Breast epithelium (tissue), 4 donors: ENCODE measurements around the gene ESPNL. TPM values are rescaled to one million over a fixed set of nuclear protein-coding genes. Genes with fewer than 3 reads are reported as not detected.

ENCODE experiments used
- DNase-seq, 2 donors: peaks; one replicate each; pipeline ENCODE4 v3.0.0-alpha.2; 2019; ENCODE audit warnings: low spot score in 2 of 2
- H3K27ac ChIP-seq, 2 donors: fragments of 200-600 bp; sonication (generic) in 1 of 2; one replicate each; pipeline ENCODE4 v1.5.1; 2016 to 2019; ENCODE audit warnings: mild to moderate bottlenecking in 1 of 2
- H3K27me3 ChIP-seq, 2 donors: fragments of 200-600 bp; sonication (generic) in 1 of 2; one replicate each; pipeline versions ENCODE4 v1.5.1 to v1.6.0; 2017 to 2019; ENCODE audit warnings: control low read depth in 1 of 2, mild to moderate bottlenecking in 1 of 2
- H3K36me3 ChIP-seq: fragments of 200-600 bp; one replicate; pipeline ENCODE4 v1.5.1; 2019
- H3K4me1 ChIP-seq, 2 donors: fragments of 200-600 bp; sonication (generic); one replicate each; pipeline ENCODE4 v1.5.1; 2016 to 2019; ENCODE audit warnings: control low read depth in 1 of 2
- H3K4me3 ChIP-seq, 3 donors: fragments of 200-600 bp; sonication (generic); 1 replicate in 2 of 3; 2 replicates in 1 of 3; pipeline ENCODE4 v1.5.1; 2016 to 2019; ENCODE audit warnings: mild to moderate bottlenecking in 3 of 3, moderate library complexity in 2 of 3
- H3K9me3 ChIP-seq, 2 donors: fragments of 200-600 bp; sonication (generic) in 1 of 2; one replicate each; pipeline ENCODE4 v1.5.1; 2016 to 2019; ENCODE audit warnings: control low read depth in 1 of 2
- CTCF ChIP-seq, 3 donors: fragments of 450-650 bp; IDR thresholded peaks; one replicate each; pipeline ENCODE4 v1.5.1; 2016 to 2017; ENCODE audit warnings: antibody characterized with exemption in 3 of 3, mild to moderate bottlenecking in 3 of 3, moderate library complexity in 3 of 3
- POLR2A ChIP-seq: fragments of 450-650 bp; IDR thresholded peaks from one replicate; pipeline ENCODE4 v1.6.1; 2016; ENCODE audit warnings: antibody characterized with exemption, mild to moderate bottlenecking, moderate library complexity
- POLR2AphosphoS5 ChIP-seq, 3 donors: sonication (generic); formaldehyde crosslinking; IDR thresholded peaks; one replicate each; pipeline ENCODE4 v1.6.1; 2017; ENCODE audit warnings: antibody characterized with exemption in 3 of 3
- intact Hi-C: fragments of 100-400 bp; cut with DNase I; formaldehyde crosslinking; loops from one replicate; pipeline ENCODE4 v1.15.1; 2023; ENCODE audit warnings: low total_unique reads
- total RNA-seq, 3 donors: library from RNA; depleted of rRNA; stranded (reverse); fragments of >200 nt; gene quantifications; one replicate each; pipeline ENCODE4 v1.1.0, GENCODE V29; 2016

The ESPNL gene
- total RNA-seq, 3 donors from 2014 or later = 0.15 to 1.3 (median 0.64) TPM

- no peaks in the 10 kb centered on the region for H3K36me3 ChIP-seq
- H3K4me1 ChIP-seq = no peaks in the 10 kb centered on the region
- H3K27me3 ChIP-seq = peaks cover 0 to 25% of the 10 kb centered on the region in 2 donors
- H3K4me3 ChIP-seq = no peak overlapping the region
- intact Hi-C loops = no loop called here
- no peak for DNase-seq
- no peaks in the 10 kb centered on the region for H3K9me3 ChIP-seq
- H3K27ac ChIP-seq = no peak overlapping the region
- TF ChIP-seq POLR2AphosphoS5 (IDR thresholded peaks at IDR 0.05) (no peak), POLR2A (no peak), CTCF (IDR thresholded peaks at IDR 0.05) (no peak)
Measured at GRCh38 chr2:238162251-238162845, 62.2 kb downstream of the ESPNL start.

DNA sequence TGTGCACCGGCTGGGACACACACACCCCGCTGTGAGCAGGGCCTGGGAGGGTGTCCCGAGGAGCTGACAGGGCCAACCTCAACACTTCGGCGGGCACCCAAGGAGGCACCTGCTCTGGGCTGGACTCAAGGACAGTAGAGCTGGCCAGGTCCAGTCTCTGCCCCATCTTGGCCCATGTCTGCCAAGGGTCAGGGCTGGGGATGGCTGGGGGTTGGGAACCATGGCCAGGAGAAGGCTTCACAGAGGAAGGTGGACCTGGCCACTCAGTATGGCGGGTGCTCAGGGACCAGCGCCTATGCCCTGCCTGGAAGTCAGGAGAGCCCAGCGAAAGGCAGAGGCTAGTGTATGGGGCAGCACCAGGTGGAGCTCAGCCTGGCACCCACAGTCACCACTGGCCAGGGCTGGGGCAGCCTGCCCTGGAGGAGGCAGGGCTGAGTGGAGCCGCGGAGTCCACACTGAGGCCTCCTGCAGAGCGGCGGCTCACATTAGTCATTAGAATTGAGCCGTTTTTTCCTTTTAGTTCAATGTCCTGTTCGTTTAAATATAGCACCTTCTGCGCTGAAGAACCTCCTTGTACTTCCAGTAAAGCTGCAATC, 62.8 kb downstream of the ESPNL start:
- Histone ChIP-seq H3K9me3 (no peaks in the 10 kb centered on the region), H3K36me3 (no peaks in the 10 kb centered on the region), H3K27me3 (peaks cover 0 to 25% of the 10 kb centered on the region in 2 donors), H3K4me3 (no peak overlapping the region), H3K27ac (no peak overlapping the region), H3K4me1 (no peaks in the 10 kb centered on the region)
- intact Hi-C loops = no loop called here
- no peak for TF ChIP-seq CTCF (IDR thresholded peaks at IDR 0.05)
- TF ChIP-seq POLR2A = no peak
- no peak for TF ChIP-seq POLR2AphosphoS5 (IDR thresholded peaks at IDR 0.05)
- DNase-seq = no peak

GRCh38 chr2:238163481-238164198, 63.5 kb downstream of the ESPNL start:
- Histone ChIP-seq H3K9me3 (no peaks in the 10 kb centered on the region), H3K4me3 (peak overlapping the region in 1 of 3 donors; percentile 55), H3K27me3 (peaks cover 0 to 25% of the 10 kb centered on the region in 2 donors), H3K4me1 (no peaks in the 10 kb centered on the region), H3K27ac (no peak overlapping the region), H3K36me3 (no peaks in the 10 kb centered on the region)
- no peak for TF ChIP-seq POLR2AphosphoS5 (IDR thresholded peaks at IDR 0.05)
- TF ChIP-seq CTCF (IDR thresholded peaks at IDR 0.05) = no peak
- TF ChIP-seq POLR2A = no peak
- DNase-seq = peak in 1 of 2 donors; percentile 3
- intact Hi-C loops = no loop called here

DNA sequence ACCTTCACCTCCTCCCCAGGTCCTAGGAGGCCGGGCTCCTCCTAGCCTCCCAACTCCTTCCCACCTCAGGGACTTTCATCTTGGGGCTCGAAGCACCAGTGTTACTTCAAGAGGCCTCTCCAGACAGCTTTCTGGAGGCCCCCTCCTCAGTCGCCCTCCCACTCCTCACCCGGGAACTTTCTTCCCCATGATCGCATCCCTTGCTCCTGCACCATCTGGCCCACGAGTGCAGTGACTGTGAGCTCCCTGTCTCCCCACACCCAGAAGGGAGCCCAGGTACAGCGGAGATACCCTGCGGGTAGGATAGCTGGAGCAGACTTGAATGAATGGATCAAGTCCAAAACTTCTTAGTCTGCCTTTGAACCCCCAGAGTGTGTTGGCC, 64.8 kb downstream of the ESPNL start:
- TF ChIP-seq POLR2AphosphoS5 (IDR thresholded peaks at IDR 0.05) (no peak), CTCF (IDR thresholded peaks at IDR 0.05) (no peak), POLR2A (no peak)
- Histone ChIP-seq H3K36me3 (no peaks in the 10 kb centered on the region), H3K4me3 (no peak overlapping the region), H3K9me3 (no peaks in the 10 kb centered on the region), H3K27ac (no peak overlapping the region), H3K4me1 (no peaks in the 10 kb centered on the region), H3K27me3 (peaks cover 0 to 17% of the 10 kb centered on the region in 2 donors)
- no peak for DNase-seq
- intact Hi-C loops = no loop called here
